OCI-LY7 (cell line): ENCODE data around the gene CDC37L1.

Source experiments
- CTCF ChIP-seq: fragments of 200-600 bp; sonication (generic); conservative IDR thresholded peaks from 2 replicates; pipeline ENCODE4 v1.5.1; 2014; ENCODE audit warnings: mild to moderate bottlenecking, antibody characterized with exemption, low read length, moderate library complexity, mixed read lengths
- EZH2phosphoT487 ChIP-seq: fragments of 200-600 bp; sonication (generic); IDR thresholded peaks from 2 replicates; pipeline ENCODE4 v1.6.1; 2018; ENCODE audit warnings: low read depth, borderline replicate concordance, mild to moderate bottlenecking, mixed run types, antibody characterized with exemption, low read length, moderate library complexity, mixed read lengths

GRCh38 chr9:4739587-4740387 lies 60.4 kb downstream of the CDC37L1 start:
- TF ChIP-seq CTCF (no peak), EZH2phosphoT487 (no peak)
